NCI-H748 (cell line): Measurements from ENCODE around the gene GNA12.

Experiments used
- DNase-seq: peaks from one replicate; lab custom pipeline; 2025; ENCODE audit not compliant: unreplicated experiment; lab: John Stamatoyannopoulos, UW

The GNA12 gene

GRCh38 chr7:2844153-2845033, at the start of gene GNA12:
GNA12 (minus strand) TSS chr7:2844308; CDS start chr7:2844161, 147 bp downstream.
- peak; percentile 98 for DNase-seq

- no peak for DNase-seq
Measured at GRCh38 chr7:2893411-2893861, 49.3 kb upstream of the GNA12 start.

GRCh38 chr7:2892549-2892948, 48.4 kb upstream of the GNA12 start:
- DNase-seq: peak; percentile 19

- DNase-seq: no peak
Measured at GRCh38 chr7:2887816-2888215, 43.7 kb upstream of the GNA12 start.

GRCh38 chr7:2886900-2887299, 42.8 kb upstream of the GNA12 start:
- DNase-seq: peak; percentile 78

GRCh38 chr7:2886391-2886790, 42.3 kb upstream of the GNA12 start:
- no peak for DNase-seq

GRCh38 chr7:2884161-2884560, 40.1 kb upstream of the GNA12 start:
- DNase-seq: peak; percentile 68

- no peak for DNase-seq
Measured at GRCh38 chr7:2883101-2883500, 39.0 kb upstream of the GNA12 start.

GRCh38 chr7:2882111-2882510, 38.0 kb upstream of the GNA12 start:
- no peak for DNase-seq

- no peak for DNase-seq
Measured at GRCh38 chr7:2880874-2881533, 36.9 kb upstream of the GNA12 start.

GRCh38 chr7:2880051-2880450, 35.9 kb upstream of the GNA12 start:
- no peak for DNase-seq

GRCh38 chr7:2879354-2879753, 35.2 kb upstream of the GNA12 start:
- no peak for DNase-seq

GRCh38 chr7:2878306-2878705, 34.2 kb upstream of the GNA12 start:
- DNase-seq: no peak

- peak; percentile 64 for DNase-seq
Measured at GRCh38 chr7:2876031-2876731, 32.1 kb upstream of the GNA12 start.

- peak; percentile 37 for DNase-seq
Measured at GRCh38 chr7:2873686-2874551, 29.8 kb upstream of the GNA12 start.

- peak; percentile 64 for DNase-seq
Measured at GRCh38 chr7:2873146-2873545, 29.0 kb upstream of the GNA12 start.

- peak; percentile 86 for DNase-seq
Measured at GRCh38 chr7:2872296-2872874, 28.3 kb upstream of the GNA12 start.

GRCh38 chr7:2870471-2870931, 26.4 kb upstream of the GNA12 start:
- DNase-seq: peak; percentile 41

- DNase-seq: no peak
Measured at GRCh38 chr7:2869981-2870380, 25.9 kb upstream of the GNA12 start.

- no peak for DNase-seq
Measured at GRCh38 chr7:2866601-2867000, 22.5 kb upstream of the GNA12 start.
